ENCODE measurements around the gene EIF4G3.

The EIF4G3 gene

GRCh38 chr1:20948101-20948500 is 228.6 kb downstream of the EIF4G3 start:
- H3K4me2 ChIP-seq (ENCODE audit: low read depth, low read length, poor library complexity, severe bottlenecking), result no peak overlapping the region
- H3K9me2 ChIP-seq (replicated peaks; ENCODE audit: insufficient read depth, low read length), result no peaks in the 10 kb centered on the region
- H3K9me3 ChIP-seq (ENCODE audit: insufficient read depth, low read length), result no peaks in the 10 kb centered on the region
- no peak overlapping the region for H3K4me3 ChIP-seq (ENCODE audit: insufficient read depth, low read length, poor library complexity, severe bottlenecking)
- no peaks in the 10 kb centered on the region for H3K79me2 ChIP-seq (ENCODE audit: insufficient read depth, low read length)
- H4K20me1 ChIP-seq (ENCODE audit: low read depth, low read length), result no peaks in the 10 kb centered on the region
- H3K27ac ChIP-seq (ENCODE audit: low read depth, low read length), result no peak overlapping the region
- no peak overlapping the region for H2AFZ ChIP-seq (ENCODE audit: low read depth, low read length, severe bottlenecking)
- H3F3A ChIP-seq (ENCODE audit: insufficient read depth), result no peaks in the 10 kb centered on the region; the same call in 1 of the 2 replicates
- no peaks in the 10 kb centered on the region for H3K27me3 ChIP-seq (ENCODE audit: low read length)
- no peak overlapping the region for H3K9ac ChIP-seq (ENCODE audit: low read length)
- peaks cover 3% of the 10 kb centered on the region; the same call in 1 of the 2 replicates for H3K36me3 ChIP-seq (ENCODE audit: low read length)
- TF ChIP-seq CTCF (IDR thresholded peaks at IDR 0.05; ENCODE audit: insufficient read depth, low read length, poor library complexity, severe bottlenecking), result no peak
- TF ChIP-seq EZH2phosphoT487 (conservative IDR thresholded peaks at IDR 0.05; ENCODE audit: low read length), result no peak

- Histone ChIP-seq H2AFZ (ENCODE audit: low read depth, low read length, severe bottlenecking) (no peak overlapping the region), H3K9me3 (ENCODE audit: insufficient read depth, low read length) (no peaks in the 10 kb centered on the region), H3K79me2 (ENCODE audit: insufficient read depth, low read length) (no peaks in the 10 kb centered on the region), H3F3A (ENCODE audit: insufficient read depth) (no peaks in the 10 kb centered on the region; the same call in 1 of the 2 replicates), H3K27ac (ENCODE audit: low read depth, low read length) (no peak overlapping the region), H3K36me3 (ENCODE audit: low read length) (peaks cover 3% of the 10 kb centered on the region; the same call in 1 of the 2 replicates), H3K9me2 (replicated peaks; ENCODE audit: insufficient read depth, low read length) (no peaks in the 10 kb centered on the region), H4K20me1 (ENCODE audit: low read depth, low read length) (no peaks in the 10 kb centered on the region), H3K27me3 (ENCODE audit: low read length) (no peaks in the 10 kb centered on the region), H3K9ac (ENCODE audit: low read length) (no peak overlapping the region), H3K4me3 (ENCODE audit: insufficient read depth, low read length, poor library complexity, severe bottlenecking) (no peak overlapping the region), H3K4me2 (ENCODE audit: low read depth, low read length, poor library complexity, severe bottlenecking) (no peak overlapping the region)
- TF ChIP-seq EZH2phosphoT487 (conservative IDR thresholded peaks at IDR 0.05; ENCODE audit: low read length), result no peak
- TF ChIP-seq CTCF (IDR thresholded peaks at IDR 0.05; ENCODE audit: insufficient read depth, low read length, poor library complexity, severe bottlenecking), result no peak
These were observed 229.3 kb downstream of the EIF4G3 start for GRCh38 chr1:20947409-20947808.

GRCh38 chr1:20936621-20937020 is 240.1 kb downstream of the EIF4G3 start:
- Histone ChIP-seq H3K27me3 (ENCODE audit: low read length) (no peaks in the 10 kb centered on the region), H4K20me1 (ENCODE audit: low read depth, low read length) (no peaks in the 10 kb centered on the region), H2AFZ (ENCODE audit: low read depth, low read length, severe bottlenecking) (no peak overlapping the region), H3K79me2 (ENCODE audit: insufficient read depth, low read length) (no peaks in the 10 kb centered on the region), H3K9me3 (ENCODE audit: insufficient read depth, low read length) (no peaks in the 10 kb centered on the region), H3K27ac (ENCODE audit: low read depth, low read length) (no peak overlapping the region), H3K4me3 (ENCODE audit: insufficient read depth, low read length, poor library complexity, severe bottlenecking) (no peak overlapping the region), H3K4me2 (ENCODE audit: low read depth, low read length, poor library complexity, severe bottlenecking) (no peak overlapping the region), H3K36me3 (ENCODE audit: low read length) (0 out of 2 replicates have a peak, but pooled peaks cover 3% of the 10 kb centered on the region), H3K9me2 (replicated peaks; ENCODE audit: insufficient read depth, low read length) (no peaks in the 10 kb centered on the region), H3K9ac (ENCODE audit: low read length) (no peak overlapping the region), H3F3A (ENCODE audit: insufficient read depth) (no peaks in the 10 kb centered on the region)
- no peak for TF ChIP-seq EZH2phosphoT487 (conservative IDR thresholded peaks at IDR 0.05; ENCODE audit: low read length)
- TF ChIP-seq CTCF (IDR thresholded peaks at IDR 0.05; ENCODE audit: insufficient read depth, low read length, poor library complexity, severe bottlenecking), result no peak
